ENCODE measurements around the gene TPRN.

The TPRN gene

GRCh38 chr9:137192859-137193258 lies 7.7 kb downstream of the TPRN start:
- Histone ChIP-seq H3K27me3 (ENCODE audit: control insufficient read depth in 1 of 2, insufficient read depth in 2 of 2, low read length in 2 of 2) (no peaks in the 10 kb centered on the region), H3K9ac (ENCODE audit: low read depth in 1 of 2, low read length in 2 of 2) (no peak overlapping the region), H3K4me3 (ENCODE audit: low read depth in 1 of 2, low read length in 2 of 2) (no peak overlapping the region), H3K9me3 (ENCODE audit: control insufficient read depth in 1 of 2, low read length in 2 of 2) (no peaks in the 10 kb centered on the region), H3K36me3 (ENCODE audit: control insufficient read depth in 1 of 2, insufficient read depth in 2 of 2, low read length in 2 of 2) (peaks cover 13 to 30% of the 10 kb centered on the region in 2 donors), H3K27ac (ENCODE audit: low read depth, low read length) (no peak overlapping the region), H3K4me1 (ENCODE audit: control insufficient read depth in 1 of 2, insufficient read depth in 2 of 2, low read length in 2 of 2) (peaks cover 36 to 56% of the 10 kb centered on the region in 2 donors)

DNA sequence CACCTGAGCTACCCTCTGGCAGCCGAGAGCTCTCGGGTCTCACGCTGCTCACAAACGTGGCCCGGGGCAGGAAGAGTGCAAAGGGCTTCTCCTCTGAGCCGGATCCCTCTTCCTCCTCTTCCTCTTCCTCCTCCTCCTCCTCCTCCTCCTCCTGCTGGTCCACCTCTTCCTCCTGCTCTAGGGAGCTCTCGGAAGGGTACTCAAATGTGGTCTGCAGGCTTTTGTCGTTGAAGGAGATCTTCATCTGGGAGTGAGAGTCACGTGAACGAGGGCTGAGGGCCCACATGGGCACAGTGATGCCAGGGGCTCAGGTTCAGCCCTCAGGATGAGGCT lies 8.1 kb downstream of the TPRN start:
- H3K4me1 ChIP-seq (ENCODE audit: control insufficient read depth in 1 of 2, insufficient read depth in 2 of 2, low read length in 2 of 2), result peaks cover 39 to 60% of the 10 kb centered on the region in 2 donors
- H3K9me3 ChIP-seq (ENCODE audit: control insufficient read depth in 1 of 2, low read length in 2 of 2), result no peaks in the 10 kb centered on the region
- no peak overlapping the region for H3K9ac ChIP-seq (ENCODE audit: low read depth in 1 of 2, low read length in 2 of 2)
- H3K4me3 ChIP-seq (ENCODE audit: low read depth in 1 of 2, low read length in 2 of 2), result no peak overlapping the region
- peaks cover 13 to 30% of the 10 kb centered on the region in 2 donors for H3K36me3 ChIP-seq (ENCODE audit: control insufficient read depth in 1 of 2, insufficient read depth in 2 of 2, low read length in 2 of 2)
- no peaks in the 10 kb centered on the region for H3K27me3 ChIP-seq (ENCODE audit: control insufficient read depth in 1 of 2, insufficient read depth in 2 of 2, low read length in 2 of 2)
- no peak overlapping the region for H3K27ac ChIP-seq (ENCODE audit: low read depth, low read length)

DNA sequence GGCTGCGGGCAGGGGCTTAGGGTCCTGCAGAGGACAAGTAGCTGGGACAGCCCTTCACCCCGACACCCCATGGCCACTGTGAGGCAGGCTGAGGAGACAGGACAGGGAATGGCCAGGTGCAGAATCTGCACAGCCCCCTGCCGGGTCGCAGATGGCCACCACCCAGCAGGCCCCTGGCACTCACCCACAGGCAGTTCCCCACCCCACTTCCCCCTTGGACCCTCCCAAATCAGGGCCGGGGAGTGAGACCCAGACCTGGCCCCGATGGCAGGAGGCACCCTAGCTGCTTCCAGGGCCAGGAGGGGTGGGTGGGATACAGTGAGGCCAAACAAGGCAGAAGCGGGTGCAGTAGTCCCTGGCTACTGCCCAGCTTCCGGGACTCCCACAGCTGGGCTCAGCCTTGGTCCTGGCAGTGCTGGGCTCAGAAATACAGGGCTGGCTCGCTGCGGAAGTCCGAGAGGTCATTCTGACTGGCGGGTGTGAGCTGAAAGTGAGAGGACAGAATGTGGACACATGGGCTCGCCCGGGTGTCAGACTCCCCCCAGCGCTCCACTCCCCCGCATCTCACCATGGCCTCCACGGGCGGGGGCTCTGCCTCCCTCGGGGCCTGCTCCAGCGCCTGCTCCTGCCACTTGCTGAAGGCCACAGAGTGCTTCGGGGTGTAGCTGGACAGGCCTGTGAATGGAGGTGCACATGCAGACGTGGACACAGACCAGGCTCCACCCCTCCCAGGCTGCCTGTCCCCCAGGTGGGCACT lies 8.7 kb downstream of the TPRN start:
- Histone ChIP-seq H3K9me3 (ENCODE audit: control insufficient read depth in 1 of 2, low read length in 2 of 2) (no peaks in the 10 kb centered on the region), H3K4me3 (ENCODE audit: low read depth in 1 of 2, low read length in 2 of 2) (no peak overlapping the region), H3K36me3 (ENCODE audit: control insufficient read depth in 1 of 2, insufficient read depth in 2 of 2, low read length in 2 of 2) (peaks cover 14 to 35% of the 10 kb centered on the region in 2 donors), H3K4me1 (ENCODE audit: control insufficient read depth in 1 of 2, insufficient read depth in 2 of 2, low read length in 2 of 2) (peaks cover 44 to 65% of the 10 kb centered on the region in 2 donors), H3K27ac (ENCODE audit: low read depth, low read length) (no peak overlapping the region), H3K27me3 (ENCODE audit: control insufficient read depth in 1 of 2, insufficient read depth in 2 of 2, low read length in 2 of 2) (no peaks in the 10 kb centered on the region), H3K9ac (ENCODE audit: low read depth in 1 of 2, low read length in 2 of 2) (no peak overlapping the region)

DNA sequence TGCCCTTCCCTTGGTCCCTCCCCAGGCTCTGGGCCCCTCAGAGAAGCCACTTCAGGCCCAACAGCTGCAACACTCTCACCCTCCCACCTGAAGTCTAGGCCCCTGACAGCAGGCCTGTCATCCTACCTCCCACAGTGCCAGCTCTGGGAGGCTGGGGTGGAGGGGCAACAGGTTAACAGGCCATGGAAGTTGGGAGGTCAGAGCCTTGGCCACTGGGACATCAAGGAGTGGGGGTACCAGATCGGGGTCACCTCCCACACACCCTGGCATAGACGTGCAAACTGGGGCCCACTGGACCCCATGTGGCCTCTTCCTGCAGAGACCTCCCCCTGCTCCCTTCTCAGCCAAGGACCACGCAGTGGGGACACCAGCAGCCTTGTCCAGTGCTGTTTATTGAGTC lies 9.3 kb downstream of the TPRN start:
- H3K27me3 ChIP-seq (ENCODE audit: control insufficient read depth in 1 of 2, insufficient read depth in 2 of 2, low read length in 2 of 2), result no peaks in the 10 kb centered on the region
- peaks cover 51 to 65% of the 10 kb centered on the region in 2 donors for H3K4me1 ChIP-seq (ENCODE audit: control insufficient read depth in 1 of 2, insufficient read depth in 2 of 2, low read length in 2 of 2)
- H3K27ac ChIP-seq (ENCODE audit: low read depth, low read length), result no peak overlapping the region
- no peak overlapping the region for H3K4me3 ChIP-seq (ENCODE audit: low read depth in 1 of 2, low read length in 2 of 2)
- H3K9ac ChIP-seq (ENCODE audit: low read depth in 1 of 2, low read length in 2 of 2), result no peak overlapping the region
- no peaks in the 10 kb centered on the region for H3K9me3 ChIP-seq (ENCODE audit: control insufficient read depth in 1 of 2, low read length in 2 of 2)
- peaks cover 18 to 41% of the 10 kb centered on the region in 2 donors for H3K36me3 ChIP-seq (ENCODE audit: control insufficient read depth in 1 of 2, insufficient read depth in 2 of 2, low read length in 2 of 2)

- H3K9ac ChIP-seq (ENCODE audit: low read depth in 1 of 2, low read length in 2 of 2), result no peak overlapping the region
- peak overlapping the region in 1 of 2 donors; percentile 95 for H3K4me3 ChIP-seq (ENCODE audit: low read depth in 1 of 2, low read length in 2 of 2)
- H3K36me3 ChIP-seq (ENCODE audit: control insufficient read depth in 1 of 2, insufficient read depth in 2 of 2, low read length in 2 of 2), result peaks cover 18 to 49% of the 10 kb centered on the region in 2 donors
- peaks cover 44 to 61% of the 10 kb centered on the region in 2 donors for H3K4me1 ChIP-seq (ENCODE audit: control insufficient read depth in 1 of 2, insufficient read depth in 2 of 2, low read length in 2 of 2)
- no peaks in the 10 kb centered on the region for H3K27me3 ChIP-seq (ENCODE audit: control insufficient read depth in 1 of 2, insufficient read depth in 2 of 2, low read length in 2 of 2)
- H3K9me3 ChIP-seq (ENCODE audit: control insufficient read depth in 1 of 2, low read length in 2 of 2), result no peaks in the 10 kb centered on the region
- H3K27ac ChIP-seq (ENCODE audit: low read depth, low read length), result peak overlapping the region; percentile 20
Measured at GRCh38 chr9:137190315-137190856, 10.2 kb downstream of the TPRN start.

DNA sequence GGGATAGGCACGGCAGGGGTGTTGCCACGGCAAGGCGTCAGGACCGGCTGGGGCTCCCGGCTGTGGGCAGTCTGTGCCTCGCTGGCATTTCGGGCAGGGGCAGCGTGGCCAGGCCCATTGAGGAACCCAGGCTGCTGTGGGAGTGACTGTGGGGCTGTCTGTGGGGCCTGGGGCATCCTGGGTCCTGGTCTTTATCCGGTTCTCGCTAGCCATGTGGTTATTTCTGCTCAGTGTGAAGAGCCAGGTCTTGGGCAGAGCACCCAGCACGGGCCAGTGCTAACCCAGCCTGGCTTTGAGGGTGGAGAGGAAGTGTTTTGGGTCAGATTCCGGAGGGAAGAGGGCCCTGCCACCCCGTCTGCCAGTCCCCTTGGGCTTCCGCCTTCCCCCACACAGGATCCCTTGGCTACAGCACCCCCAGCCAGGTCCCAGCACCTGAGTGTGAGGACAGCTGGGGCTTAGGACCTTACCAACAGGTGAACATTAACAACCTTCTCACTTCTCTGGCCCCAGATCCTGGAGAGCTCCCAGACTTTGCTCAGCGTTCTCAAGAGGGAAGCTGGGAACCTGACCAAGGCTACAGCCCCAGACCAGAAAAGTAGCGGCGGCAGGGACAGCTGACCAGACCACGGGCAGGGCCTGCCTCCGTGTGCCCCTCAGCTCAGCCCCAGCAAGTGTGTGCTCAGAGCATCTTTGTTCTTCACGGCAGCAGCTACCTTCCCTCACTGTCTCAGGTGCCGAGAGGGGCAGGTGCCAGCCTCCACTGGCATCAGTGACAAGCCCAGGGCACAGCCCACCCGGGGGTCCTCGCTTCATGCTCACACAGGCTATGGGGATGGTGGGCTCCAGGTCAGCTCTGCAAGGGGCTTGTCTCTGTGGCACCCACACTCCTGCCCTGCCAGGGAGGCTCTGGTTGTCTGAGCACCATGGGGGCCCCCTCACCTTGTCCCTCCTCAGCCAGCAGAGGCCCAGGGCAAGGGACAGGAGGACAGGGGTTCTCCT lies 10.9 kb downstream of the TPRN start:
- no peaks in the 10 kb centered on the region for H3K27me3 ChIP-seq (ENCODE audit: control insufficient read depth in 1 of 2, insufficient read depth in 2 of 2, low read length in 2 of 2)
- peaks cover 36 to 53% of the 10 kb centered on the region in 2 donors for H3K4me1 ChIP-seq (ENCODE audit: control insufficient read depth in 1 of 2, insufficient read depth in 2 of 2, low read length in 2 of 2)
- H3K27ac ChIP-seq (ENCODE audit: low read depth, low read length), result peak overlapping the region; percentile 95
- no peaks in the 10 kb centered on the region for H3K9me3 ChIP-seq (ENCODE audit: control insufficient read depth in 1 of 2, low read length in 2 of 2)
- peak overlapping the region; percentile 95 to 99 for H3K4me3 ChIP-seq (ENCODE audit: low read depth in 1 of 2, low read length in 2 of 2)
- peaks cover 18 to 57% of the 10 kb centered on the region in 2 donors for H3K36me3 ChIP-seq (ENCODE audit: control insufficient read depth in 1 of 2, insufficient read depth in 2 of 2, low read length in 2 of 2)
- H3K9ac ChIP-seq (ENCODE audit: low read depth in 1 of 2, low read length in 2 of 2), result peak overlapping the region; percentile 72 to 98

DNA sequence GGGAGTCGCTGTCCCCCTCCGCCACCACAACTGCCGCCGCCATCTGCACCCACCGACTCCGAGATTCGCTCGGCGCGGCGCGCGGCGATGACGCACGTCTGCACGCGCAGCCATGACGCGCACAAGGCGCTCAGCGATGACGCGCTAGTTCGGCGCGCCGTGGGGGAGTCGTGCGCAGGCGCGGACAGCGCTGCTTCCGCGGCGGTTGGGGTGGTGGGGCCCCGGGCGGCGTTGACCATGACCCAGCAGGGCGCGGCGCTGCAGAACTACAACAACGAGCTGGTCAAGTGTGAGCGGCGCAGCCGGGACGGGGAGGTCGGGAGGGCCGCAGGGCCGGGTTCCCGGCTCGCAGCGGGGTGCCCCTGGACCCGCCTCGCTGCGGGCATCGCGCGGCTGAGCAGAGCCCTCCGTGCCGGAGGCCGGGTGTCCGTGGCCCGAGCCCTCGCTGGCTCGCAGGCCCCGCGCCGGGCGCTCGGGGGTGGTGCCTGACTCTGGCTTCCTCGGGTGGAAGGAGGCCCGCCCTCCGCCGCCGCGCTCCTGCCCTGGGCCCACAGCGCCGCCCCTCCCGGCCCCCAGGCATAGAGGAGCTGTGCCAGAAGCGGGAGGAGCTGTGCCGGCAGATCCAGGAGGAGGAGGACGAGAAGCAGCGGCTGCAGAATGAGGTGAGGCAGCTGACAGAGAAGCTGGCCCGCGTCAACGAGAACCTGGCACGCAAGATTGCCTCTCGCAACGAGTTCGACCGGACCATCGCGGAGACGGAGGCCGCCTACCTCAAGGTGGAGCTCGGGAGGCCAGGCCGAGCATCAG lies 11.8 kb downstream of the TPRN start, which contains the start of the genes ANAPC2 and SSNA1:
TSS of gene ANAPC2 (minus strand) at position 71 of the 807 bp plus-strand sequence. CDS start at position 43, 28 bp downstream.
TSS of gene SSNA1 (plus strand) at position 187 of the 807 bp plus-strand sequence. CDS start at position 238, 51 bp downstream.
- H3K9me3 ChIP-seq (ENCODE audit: control insufficient read depth in 1 of 2, low read length in 2 of 2), result no peaks in the 10 kb centered on the region
- H3K36me3 ChIP-seq (ENCODE audit: control insufficient read depth in 1 of 2, insufficient read depth in 2 of 2, low read length in 2 of 2), result peaks cover 23 to 66% of the 10 kb centered on the region in 2 donors
- peak within 1 kb of the TSS; percentile 72 to 98 for H3K9ac ChIP-seq (ENCODE audit: low read depth in 1 of 2, low read length in 2 of 2)
- H3K27me3 ChIP-seq (ENCODE audit: control insufficient read depth in 1 of 2, insufficient read depth in 2 of 2, low read length in 2 of 2), result no peaks in the 10 kb centered on the region
- peak within 1 kb of the TSS; percentile 95 for H3K27ac ChIP-seq (ENCODE audit: low read depth, low read length)
- H3K4me1 ChIP-seq (ENCODE audit: control insufficient read depth in 1 of 2, insufficient read depth in 2 of 2, low read length in 2 of 2), result peaks cover 35 to 50% of the 10 kb centered on the region in 2 donors
- peak within 1 kb of the TSS; percentile 95 to 99 for H3K4me3 ChIP-seq (ENCODE audit: low read depth in 1 of 2, low read length in 2 of 2)

- Histone ChIP-seq H3K9ac (ENCODE audit: low read depth in 1 of 2, low read length in 2 of 2) (peak overlapping the region; percentile 72 to 98), H3K4me1 (ENCODE audit: control insufficient read depth in 1 of 2, insufficient read depth in 2 of 2, low read length in 2 of 2) (peaks cover 35 to 50% of the 10 kb centered on the region in 2 donors), H3K4me3 (ENCODE audit: low read depth in 1 of 2, low read length in 2 of 2) (peak overlapping the region; percentile 95 to 99), H3K36me3 (ENCODE audit: control insufficient read depth in 1 of 2, insufficient read depth in 2 of 2, low read length in 2 of 2) (peaks cover 28 to 72% of the 10 kb centered on the region in 2 donors), H3K27me3 (ENCODE audit: control insufficient read depth in 1 of 2, insufficient read depth in 2 of 2, low read length in 2 of 2) (no peaks in the 10 kb centered on the region), H3K9me3 (ENCODE audit: control insufficient read depth in 1 of 2, low read length in 2 of 2) (no peaks in the 10 kb centered on the region), H3K27ac (ENCODE audit: low read depth, low read length) (peak overlapping the region; percentile 95)
Measured at GRCh38 chr9:137188086-137188489, 12.5 kb downstream of the TPRN start.

DNA sequence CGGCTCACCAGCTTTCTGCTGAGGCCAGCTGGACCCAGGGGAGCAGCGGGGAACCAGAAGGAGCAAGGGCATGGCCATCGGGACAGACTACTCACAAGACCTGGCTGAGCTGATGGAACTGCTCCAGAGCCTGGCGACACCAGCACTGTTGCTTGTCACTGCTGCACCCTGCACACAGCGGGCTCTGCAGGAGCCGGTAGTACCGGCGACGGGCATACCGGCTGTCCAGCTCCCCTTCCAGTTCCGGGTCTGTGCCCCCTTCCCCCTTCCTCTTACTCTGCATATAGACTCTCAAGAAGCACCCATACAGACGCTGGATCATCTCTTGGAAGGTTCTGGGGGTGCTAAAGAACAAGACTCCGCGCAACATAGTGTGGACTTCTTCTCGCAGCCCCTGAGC lies 13.2 kb downstream of the TPRN start:
- peaks cover 35 to 50% of the 10 kb centered on the region in 2 donors for H3K4me1 ChIP-seq (ENCODE audit: control insufficient read depth in 1 of 2, insufficient read depth in 2 of 2, low read length in 2 of 2)
- no peak overlapping the region for H3K27ac ChIP-seq (ENCODE audit: low read depth, low read length)
- peak overlapping the region; percentile 95 to 99 for H3K4me3 ChIP-seq (ENCODE audit: low read depth in 1 of 2, low read length in 2 of 2)
- H3K9me3 ChIP-seq (ENCODE audit: control insufficient read depth in 1 of 2, low read length in 2 of 2), result no peaks in the 10 kb centered on the region
- H3K36me3 ChIP-seq (ENCODE audit: control insufficient read depth in 1 of 2, insufficient read depth in 2 of 2, low read length in 2 of 2), result peaks cover 25 to 73% of the 10 kb centered on the region in 2 donors
- peak overlapping the region; percentile 72 to 98 for H3K9ac ChIP-seq (ENCODE audit: low read depth in 1 of 2, low read length in 2 of 2)
- no peaks in the 10 kb centered on the region for H3K27me3 ChIP-seq (ENCODE audit: control insufficient read depth in 1 of 2, insufficient read depth in 2 of 2, low read length in 2 of 2)

Measured in duodenal mucosa (tissue), 2 donors.